HFFc6 (cell line): ENCODE results near the gene BTN3A1. TPM values are rescaled to one million over a fixed set of nuclear protein-coding genes. Genes with fewer than 3 reads are reported as not detected.

Source experiments
- DNase-seq: peaks from one replicate; pipeline ENCODE4 v3.0.0-alpha.2; 2018
- H3K27ac Mint-ChIP-seq: 2 replicates; pipeline ENCODE4 v1.8.0; 2020; ENCODE audit warnings: mild to moderate bottlenecking, mixed read lengths
- H3K27me3 Mint-ChIP-seq: 2 replicates; pipeline ENCODE4 v1.8.0; 2021; ENCODE audit warnings: mild to moderate bottlenecking, moderate library complexity, mixed read lengths; ENCODE audit not compliant: insufficient read depth
- H3K36me3 Mint-ChIP-seq: 2 replicates; pipeline ENCODE4 v1.8.0; 2021; ENCODE audit warnings: low read depth, mixed read lengths
- H3K4me1 Mint-ChIP-seq: 2 replicates; pipeline ENCODE4 v1.8.0; 2020; ENCODE audit warnings: low read depth, mixed read lengths
- H3K4me3 Mint-ChIP-seq: 2 replicates; pipeline ENCODE4 v1.8.0; 2020; ENCODE audit warnings: mild to moderate bottlenecking, moderate library complexity, mixed read lengths
- H3K9me3 Mint-ChIP-seq: 2 replicates; pipeline ENCODE4 v1.8.0; 2020; ENCODE audit warnings: mild to moderate bottlenecking, mixed read lengths
- CTCF ChIP-seq: fragments of 200-600 bp; sonication (generic); IDR thresholded peaks from 2 replicates; pipeline ENCODE4 v1.5.0; 2021; ENCODE audit warnings: antibody characterized with exemption, mild to moderate bottlenecking
- total RNA-seq, 6 experiments: library from RNA; stranded (reverse); fragmentation: NEBNext Ultra II Directional; extraction: Animal tissue kit (Norgen Biotek cat#: 25700); gene quantifications; 2 replicates in 1 of 6; 3 replicates in 5 of 6; pipeline ENCODE4 v1.2.3, GENCODE V29; 2021

BTN3A1 gene
- total RNA-seq, 6 experiments from 2014 or later = 10.3 to 16.2 (median 13.8) TPM

GRCh38 chr6:26408828-26409730 is 7.0 kb downstream of the BTN3A1 start:
- Mint-ChIP-seq H3K9me3 (no peaks in the 10 kb centered on the region), H3K27me3 (no peaks in the 10 kb centered on the region; the same call in 1 of the 2 replicates), H3K36me3 (no peaks in the 10 kb centered on the region; the same call in 1 of the 2 replicates), H3K4me1 (peaks cover 33% of the 10 kb centered on the region), H3K4me3 (no peak overlapping the region), H3K27ac (no peak overlapping the region)
- TF ChIP-seq CTCF = no peak
- DNase-seq = no peak

- TF ChIP-seq CTCF = peak; percentile 28; the same call in 1 of the 2 replicates
- peak; percentile 43 for DNase-seq
- Mint-ChIP-seq H3K27me3 (no peaks in the 10 kb centered on the region), H3K4me3 (no peak overlapping the region), H3K36me3 (peaks cover 4% of the 10 kb centered on the region; the same call in 1 of the 2 replicates), H3K9me3 (no peaks in the 10 kb centered on the region; the same call in 1 of the 2 replicates), H3K4me1 (peaks cover 43% of the 10 kb centered on the region), H3K27ac (peak overlapping the region; percentile 76)
Observed at GRCh38 chr6:26411751-26412150, 9.7 kb downstream of the BTN3A1 start.

GRCh38 chr6:26412228-26412627 is 10.2 kb downstream of the BTN3A1 start:
- Mint-ChIP-seq H3K9me3 (peaks cover 2% of the 10 kb centered on the region), H3K36me3 (peaks cover 7% of the 10 kb centered on the region; the same call in 1 of the 2 replicates), H3K4me1 (peaks cover 43% of the 10 kb centered on the region), H3K27me3 (no peaks in the 10 kb centered on the region), H3K27ac (peak overlapping the region; percentile 76), H3K4me3 (no peak overlapping the region)
- peak; percentile 37 for DNase-seq
- TF ChIP-seq CTCF = no peak

- no peak for TF ChIP-seq CTCF
- no peak for DNase-seq
- Mint-ChIP-seq H3K27me3 (no peaks in the 10 kb centered on the region; the same call in 1 of the 2 replicates), H3K4me1 (peaks cover 40% of the 10 kb centered on the region), H3K4me3 (no peak overlapping the region), H3K9me3 (peaks cover 10% of the 10 kb centered on the region), H3K27ac (no peak overlapping the region), H3K36me3 (peaks cover 12% of the 10 kb centered on the region; the same call in 1 of the 2 replicates)
Observed at GRCh38 chr6:26412954-26413353, 10.9 kb downstream of the BTN3A1 start.

GRCh38 chr6:26414281-26414680 is 12.2 kb downstream of the BTN3A1 start:
- H3K36me3 Mint-ChIP-seq = peaks cover 12% of the 10 kb centered on the region; the same call in 1 of the 2 replicates
- no peaks in the 10 kb centered on the region; the same call in 1 of the 2 replicates for H3K27me3 Mint-ChIP-seq
- H3K4me1 Mint-ChIP-seq = peaks cover 34% of the 10 kb centered on the region
- peaks cover 14% of the 10 kb centered on the region for H3K9me3 Mint-ChIP-seq
- no peak overlapping the region for H3K4me3 Mint-ChIP-seq
- H3K27ac Mint-ChIP-seq = no peak overlapping the region
- TF ChIP-seq CTCF = no peak
- no peak for DNase-seq
